ENCODE results near the gene ZNF175.

GRCh38 chr19:51529301-51529700 is 41.8 kb upstream of the ZNF175 start:
- TF ChIP-seq ZNF274 (IDR thresholded peaks at IDR 0.05; ENCODE audit: insufficient read depth, insufficient read length) (no peak), ZNF384 (IDR thresholded peaks at IDR 0.05; ENCODE audit: borderline replicate concordance, low read depth, low read length) (no peak), POLR2AphosphoS5 (IDR thresholded peaks at IDR 0.05; ENCODE audit: low read length) (no peak), CTCF (IDR thresholded peaks at IDR 0.05 in 2 of 3, conservative IDR thresholded peaks at IDR 0.05 in 1 of 3; ENCODE audit: control insufficient read depth in 2 of 3, extremely low read depth in 1 of 3, insufficient read depth in 1 of 3, low read depth in 3 of 3, low read length in 3 of 3) (no peak), ATF3 (IDR thresholded peaks at IDR 0.05; ENCODE audit: borderline replicate concordance, extremely low read depth, low read depth, low read length) (no peak), PBX3 (IDR thresholded peaks at IDR 0.05; ENCODE audit: insufficient replicate concordance, low read depth, low read length) (no peak), PAX8 (IDR thresholded peaks at IDR 0.05) (no peak), NFYA (IDR thresholded peaks at IDR 0.05; ENCODE audit: borderline replicate concordance, low read depth, low read length) (no peak), RAD21 (IDR thresholded peaks at IDR 0.05; ENCODE audit: insufficient read depth, low read depth, low read length) (no peak), POLR2A (IDR thresholded peaks at IDR 0.05; ENCODE audit: low read depth, low read length) (no peak), TCF12 (IDR thresholded peaks at IDR 0.05; ENCODE audit: low read depth, low read length) (no peak), RELA (IDR thresholded peaks at IDR 0.05; ENCODE audit: borderline replicate concordance, partially characterized antibody) (no peak), CBFB (IDR thresholded peaks at IDR 0.05; ENCODE audit: low read depth) (no peak), RCOR1 (conservative IDR thresholded peaks at IDR 0.05; ENCODE audit: low read depth, low read length) (no peak)
